ENCODE results near the gene TUBA8.

- TF ChIP-seq CTCF (IDR thresholded peaks at IDR 0.05): no peak
- TF ChIP-seq E2F5 (CRISPR knock-in tag; IDR thresholded peaks at IDR 0.05): no peak
- no peak for TF ChIP-seq ETV6 (CRISPR knock-in tag; IDR thresholded peaks at IDR 0.05)
- TF ChIP-seq USF2 (CRISPR knock-in tag; IDR thresholded peaks at IDR 0.05): no peak
- no peak for TF ChIP-seq NFE2L1 (CRISPR knock-in tag; IDR thresholded peaks at IDR 0.05)
- TF ChIP-seq NR2C2 (CRISPR knock-in tag; IDR thresholded peaks at IDR 0.05): no peak
- no peak for TF ChIP-seq MXD4 (CRISPR knock-in tag; IDR thresholded peaks at IDR 0.05; ENCODE audit: borderline replicate concordance)
- TF ChIP-seq ELF4 (CRISPR knock-in tag; IDR thresholded peaks at IDR 0.05; ENCODE audit: low read depth): no peak
- no peak for TF ChIP-seq TCF7 (CRISPR knock-in tag; IDR thresholded peaks at IDR 0.05; ENCODE audit: low read depth)
- TF ChIP-seq TP53 (CRISPR knock-in tag; IDR thresholded peaks at IDR 0.05): no peak
- no peak for TF ChIP-seq ATF3 (CRISPR knock-in tag; conservative IDR thresholded peaks at IDR 0.05)
- no peak for TF ChIP-seq KAT7 (CRISPR knock-in tag; IDR thresholded peaks at IDR 0.05; ENCODE audit: borderline replicate concordance)
- TF ChIP-seq MAX (CRISPR knock-in tag; IDR thresholded peaks at IDR 0.05): no peak
Observed at GRCh38 chr22:18096823-18097222, 13.8 kb upstream of the TUBA8 start.
